Endothelial cell of umbilical vein (primary cell): ENCODE measurements around the gene SDK2. TPM values are rescaled to one million over a fixed set of nuclear protein-coding genes. Genes with fewer than 3 reads are reported as not detected.

Experiments
- BruUV-seq: library from RNA; stranded (reverse); fragments of 400-500 nt; replicated peaks from 2 replicates; lab custom pipeline; 2021; lab: Mats Ljungman, UMichigan
- CTCF ChIA-PET: fragments of 300-600, 350-600 bp; sonication (Branson Sonifier 250); formaldehyde crosslinking; loops from one replicate; lab custom pipeline; 2021; ENCODE audit warnings: antibody characterized with exemption, inconsistent platforms; lab: Charles Lee
- POLR2A ChIA-PET: fragments of 300-600, 350-600 bp; sonication (Branson Sonifier 250); formaldehyde crosslinking; loops from one replicate; lab custom pipeline; 2021; ENCODE audit warnings: antibody characterized with exemption, inconsistent platforms; lab: Charles Lee
- DNase-seq: peaks from one replicate; pipeline ENCODE4 v3.0.0-alpha.2; 2011; ENCODE audit warnings: low read depth, low spot score
- FAIRE-seq: peaks from 2 replicates; lab custom pipeline; 2011; peaks lifted over from hg19 to GRCh38; lab: Jason Lieb, UNC
- H2AFZ ChIP-seq: 2 replicates; pipeline ENCODE4 v1.6.0; 2012; ENCODE audit warnings: low read depth, low read length, control low read depth, inconsistent platforms
- H3K27ac ChIP-seq: 2 replicates; pipeline ENCODE4 v1.5.1; 2011; ENCODE audit warnings: low read depth, mild to moderate bottlenecking, control low read depth, low read length, moderate library complexity; ENCODE audit not compliant: insufficient read depth
- H3K27me3 ChIP-seq, 2 experiments: 2 replicates each; pipeline versions ENCODE4 v1.6.0 to v1.6.1; 2011; ENCODE audit warnings: low read length in 2 of 2, mixed read lengths in 1 of 2; ENCODE audit not compliant: control insufficient read depth in 2 of 2, insufficient read depth in 2 of 2
- H3K36me3 ChIP-seq, 2 experiments: 2 replicates in 1 of 2; 3 replicates in 1 of 2; pipeline ENCODE4 v1.5.1; 2011; ENCODE audit warnings: low read length in 2 of 2, mild to moderate bottlenecking in 1 of 2, moderate library complexity in 1 of 2; ENCODE audit not compliant: control insufficient read depth in 2 of 2, insufficient read depth in 2 of 2; ENCODE audit errors: extremely low read depth in 1 of 2
- H3K4me1 ChIP-seq: 3 replicates; pipeline ENCODE4 v1.5.1; 2011; ENCODE audit warnings: mild to moderate bottlenecking, low read length; ENCODE audit not compliant: control insufficient read depth, insufficient read depth; ENCODE audit errors: extremely low read depth
- H3K4me2 ChIP-seq: 2 replicates; pipeline ENCODE4 v1.6.1; 2011; ENCODE audit warnings: low read length, control low read depth, mixed read lengths; ENCODE audit not compliant: insufficient read depth
- H3K4me3 ChIP-seq, 3 experiments: fragments of 200-600 bp in 1 of 3; sonication (generic), shearing (Covaris generic) in 1 of 3; replicated peaks in 1 of 3; 2 replicates each; pipeline ENCODE4 v1.5.1; 2011 to 2016; ENCODE audit warnings: control low read depth in 3 of 3, low read length in 3 of 3, mild to moderate bottlenecking in 2 of 3, inconsistent platforms in 1 of 3, low read depth in 1 of 3, moderate library complexity in 1 of 3; ENCODE audit not compliant: insufficient read depth in 1 of 3
- H3K79me2 ChIP-seq: 2 replicates; pipeline ENCODE4 v1.6.0; 2012; ENCODE audit warnings: low read length, inconsistent platforms; ENCODE audit not compliant: control insufficient read depth, insufficient read depth
- H3K9ac ChIP-seq: replicated peaks from 2 replicates; pipeline ENCODE3; 2011; ENCODE audit warnings: low read length, control low read depth; ENCODE audit not compliant: insufficient read depth; ENCODE audit errors: extremely low read depth
- H3K9me1 ChIP-seq: replicated peaks from 3 replicates; pipeline ENCODE4 v1.6.0; 2011; ENCODE audit warnings: mild to moderate bottlenecking, low read length; ENCODE audit not compliant: control insufficient read depth, insufficient read depth; ENCODE audit errors: extremely low read depth
- H3K9me3 ChIP-seq: replicated peaks from 2 replicates; pipeline ENCODE4 v1.5.1; 2012; ENCODE audit warnings: low read length, inconsistent platforms; ENCODE audit not compliant: control insufficient read depth, insufficient read depth
- H4K20me1 ChIP-seq: replicated peaks from 2 replicates; pipeline ENCODE3; 2011; ENCODE audit warnings: mild to moderate bottlenecking, low read length; ENCODE audit not compliant: control insufficient read depth, insufficient read depth; ENCODE audit errors: extremely low read depth
- EZH2 ChIP-seq: IDR thresholded peaks from 2 replicates; pipeline ENCODE4 v1.6.1; 2012; ENCODE audit warnings: borderline replicate concordance, low read depth, mild to moderate bottlenecking, moderate library complexity, low read length, inconsistent platforms; ENCODE audit not compliant: severe bottlenecking
- GATA2 ChIP-seq: IDR thresholded peaks from 2 replicates; pipeline ENCODE4 v1.7.0; 2011; ENCODE audit warnings: low read depth, mild to moderate bottlenecking, moderate library complexity, mixed read lengths, low read length; ENCODE audit not compliant: insufficient read length, insufficient read depth
- JUN ChIP-seq: IDR thresholded peaks from 2 replicates; pipeline ENCODE4 v1.6.1; 2011; ENCODE audit warnings: borderline replicate concordance, low read depth; ENCODE audit not compliant: insufficient read length, insufficient read depth
- POLR2A ChIP-seq: IDR thresholded peaks from 2 replicates; pipeline ENCODE4 v1.6.1; 2012; ENCODE audit warnings: low read depth, mild to moderate bottlenecking, control low read depth, low read length
- POLR2AphosphoS5 ChIP-seq: IDR thresholded peaks from 2 replicates; pipeline ENCODE4 v1.6.1; 2012; ENCODE audit warnings: low read depth, mild to moderate bottlenecking, control low read depth, low read length, moderate library complexity; ENCODE audit not compliant: insufficient read depth
- dilution Hi-C: fragments of 300-500 bp; cut with MboI; formaldehyde crosslinking; loops from one replicate; pipeline ENCODE4 v1.15.0; 2019; ENCODE audit warnings: low sequenced_read_pairs; ENCODE audit not compliant: extremely low pct_ligation_motif_present
- intact Hi-C: fragments of 100-400 bp; cut with micrococcal nuclease; formaldehyde crosslinking; loops from one replicate; pipeline ENCODE4 v1.10.0; 2022
- polyA plus RNA-seq, 4 experiments: library from polyadenylated mRNA; depleted of rRNA in 3 of 4; stranded (reverse) in 3 of 4; unstranded in 1 of 4; fragments of >200 nt; gene quantifications; 2 replicates each; pipeline versions ENCODE4 v1.2.1 to v1.2.3, GENCODE V29; 2011 to 2012; ENCODE audit warnings: missing spikeins in 1 of 4
- total RNA-seq: library from RNA; stranded (reverse); gene quantifications from 2 replicates; pipeline ENCODE4 v1.2.3, GENCODE V29; 2021
- TF ChIP-seq, protein P1 (sequence below): IDR thresholded peaks from 2 replicates; pipeline ENCODE4 v1.6.1; 2011; ENCODE audit not compliant: insufficient read depth, insufficient read length

Gene SDK2
- total and polyA plus RNA-seq, 2 donors (not counting 3 experiments of a cell fraction or from before 2014, with no cell fraction given): not detected

DNA sequence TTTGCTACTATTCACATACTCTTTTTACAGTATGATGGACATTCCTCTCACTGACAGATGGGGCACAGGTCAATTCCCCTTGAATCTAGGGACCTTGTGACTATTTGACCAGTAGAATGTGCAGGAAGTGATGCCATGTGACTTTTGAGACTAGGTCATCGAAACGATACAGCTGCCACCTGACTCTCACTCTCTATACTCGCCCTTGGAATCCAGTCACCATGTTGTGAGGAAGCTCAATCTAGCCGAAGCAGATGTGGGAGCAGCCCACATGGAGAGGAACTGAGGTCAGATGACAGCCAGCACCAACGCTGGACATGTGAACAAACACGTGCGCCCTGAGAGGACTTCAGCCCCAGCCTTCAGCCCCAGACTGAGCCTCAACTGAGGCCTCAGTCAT lies 184.3 kb downstream of the SDK2 start:
- Histone ChIP-seq H3K9ac (no peak overlapping the region), H3K79me2 (no peaks in the 10 kb centered on the region), H3K27ac (no peak overlapping the region), H3K27me3 (no peaks in the 10 kb centered on the region), H3K36me3 (no peaks in the 10 kb centered on the region), H3K4me3 (no peak overlapping the region), H2AFZ (no peak overlapping the region), H3K9me1 (no peaks in the 10 kb centered on the region), H3K9me3 (no peaks in the 10 kb centered on the region), H3K4me1 (no peaks in the 10 kb centered on the region), H4K20me1 (no peaks in the 10 kb centered on the region), H3K4me2 (no peak overlapping the region)
- dilution Hi-C loops (no loop called here), intact Hi-C loops (no loop called here)
- POLR2A ChIA-PET: no interaction called here
- no TSS peak for BruUV-seq
- DNase-seq (no peak), FAIRE-seq (no peak)
- CTCF ChIA-PET: no interaction called here
- TF ChIP-seq POLR2AphosphoS5 (no peak), JUN (no peak), EZH2 (no peak), POLR2A (no peak), GATA2 (no peak)
- TF ChIP-seq, protein P1, sequence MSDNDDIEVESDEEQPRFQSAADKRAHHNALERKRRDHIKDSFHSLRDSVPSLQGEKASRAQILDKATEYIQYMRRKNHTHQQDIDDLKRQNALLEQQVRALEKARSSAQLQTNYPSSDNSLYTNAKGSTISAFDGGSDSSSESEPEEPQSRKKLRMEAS: no peak

DNA sequence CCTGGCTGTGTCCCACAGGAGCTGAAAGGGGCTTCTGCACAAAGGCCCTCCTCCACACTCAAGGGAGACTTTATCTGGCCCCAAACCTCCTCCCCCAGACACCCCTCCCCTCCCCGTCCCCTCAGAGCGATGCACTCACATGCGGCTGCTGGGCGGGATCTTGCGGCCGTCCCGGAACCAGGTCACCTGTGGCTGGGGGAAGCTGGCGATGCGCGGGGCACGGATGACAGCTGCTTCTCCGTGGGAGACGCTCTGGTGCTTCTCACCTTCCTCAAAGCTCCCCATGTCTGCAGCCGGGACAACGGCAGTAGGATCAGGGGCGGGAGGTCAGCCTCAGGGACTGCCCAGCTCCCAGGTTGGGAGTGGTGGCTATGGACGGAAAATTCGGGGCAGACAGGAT lies 188.5 kb downstream of the SDK2 start:
- TF ChIP-seq JUN: no peak
- no peak for TF ChIP-seq POLR2A
- CTCF ChIA-PET: no interaction called here
- Histone ChIP-seq H3K9ac (no peak overlapping the region), H2AFZ (no peak overlapping the region), H3K9me1 (no peaks in the 10 kb centered on the region), H3K9me3 (no peaks in the 10 kb centered on the region), H3K27ac (no peak overlapping the region), H3K4me3 (no peak overlapping the region), H3K4me1 (no peaks in the 10 kb centered on the region), H3K79me2 (no peaks in the 10 kb centered on the region), H3K36me3 (no peaks in the 10 kb centered on the region), H3K4me2 (no peak overlapping the region), H4K20me1 (no peaks in the 10 kb centered on the region), H3K27me3 (no peaks in the 10 kb centered on the region)
- DNase-seq (no peak), FAIRE-seq (no peak)
- POLR2A ChIA-PET: no interaction called here
- BruUV-seq: no TSS peak
- intact Hi-C loops: no loop called here
- dilution Hi-C loops: no loop called here
